DMS 273 (cell line): ENCODE data around the gene FABP6.
A peak's percentile ranks its signal among the peaks of the same experiment; 100 is the strongest.
"Not testable (repeated sequence)": the region's sequence is repeated elsewhere in the genome, so short reads cannot be mapped to it uniquely, and the experiment has no call there.

Source experiments
- DNase-seq: peaks from one replicate; lab custom pipeline; 2025; ENCODE audit not compliant: unreplicated experiment; lab: John Stamatoyannopoulos, UW

FABP6 gene

GRCh38 chr5:160219356-160219755 is 9.9 kb upstream of the FABP6 start:
- DNase-seq = no peak

GRCh38 chr5:160221082-160221481 is 8.2 kb upstream of the FABP6 start:
- DNase-seq = no peak

DNA sequence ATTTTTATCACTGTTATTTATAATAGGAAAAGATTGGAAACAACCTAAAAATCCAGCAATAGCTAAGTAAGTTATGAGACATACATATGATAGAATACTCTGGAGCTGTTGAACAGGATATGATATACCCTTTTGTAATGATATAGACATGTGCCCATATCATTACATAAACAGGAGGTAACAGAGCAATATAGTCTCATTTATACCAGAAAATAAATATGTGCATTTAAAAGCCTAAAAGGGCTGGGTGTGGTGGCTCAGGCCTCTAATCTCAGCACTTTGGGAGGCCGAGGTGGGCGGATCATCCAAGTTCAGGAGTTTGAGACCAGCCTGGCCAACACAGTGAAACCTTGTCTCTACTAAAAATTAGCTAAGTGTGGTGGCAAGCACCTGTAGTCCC is 2.3 kb upstream of the FABP6 start:
- no peak for DNase-seq

DNA sequence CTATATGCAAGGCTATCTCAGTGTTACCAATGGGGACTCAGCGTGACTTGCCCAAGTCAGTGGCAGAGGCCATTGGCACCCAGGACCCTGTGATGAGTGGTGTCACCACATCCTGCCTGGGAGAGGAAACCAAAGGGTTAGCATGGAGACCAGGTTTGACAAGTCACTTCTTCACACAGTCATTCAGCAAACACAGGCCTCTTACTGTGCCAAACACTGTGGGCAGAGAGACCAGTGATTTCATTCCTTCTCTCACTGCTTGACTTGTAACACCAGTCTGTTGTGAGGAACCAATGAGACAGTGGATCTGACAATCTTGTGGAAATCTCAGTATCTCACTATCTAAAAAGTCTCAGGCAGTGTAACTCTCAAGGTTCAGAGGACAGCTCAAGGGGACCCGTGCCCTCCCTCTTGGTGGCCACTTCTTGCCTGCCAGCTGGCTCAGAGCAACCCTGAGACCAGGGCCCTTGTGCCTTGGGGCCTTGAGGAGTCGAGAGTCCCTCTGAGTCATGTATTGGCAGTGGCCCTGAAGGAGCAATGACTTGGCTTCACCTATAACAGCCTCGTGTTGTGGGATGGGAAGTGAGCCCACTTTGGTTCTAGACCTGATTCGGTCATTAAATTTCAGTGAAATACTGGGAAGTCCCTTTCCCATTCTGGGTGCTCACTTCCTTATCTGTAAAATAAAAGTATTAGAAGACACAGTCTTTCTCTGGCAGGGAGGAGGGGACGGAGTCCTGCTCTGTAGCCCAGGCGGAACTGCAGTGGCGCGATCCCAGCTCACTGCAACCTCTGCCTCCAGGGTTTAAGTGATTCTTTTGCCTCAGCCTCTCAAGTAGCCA is 1.6 kb downstream of the FABP6 start:
- DNase-seq = no peak

- no peak for DNase-seq
Observed at GRCh38 chr5:160231783-160232342, 2.6 kb downstream of the FABP6 start.

DNA sequence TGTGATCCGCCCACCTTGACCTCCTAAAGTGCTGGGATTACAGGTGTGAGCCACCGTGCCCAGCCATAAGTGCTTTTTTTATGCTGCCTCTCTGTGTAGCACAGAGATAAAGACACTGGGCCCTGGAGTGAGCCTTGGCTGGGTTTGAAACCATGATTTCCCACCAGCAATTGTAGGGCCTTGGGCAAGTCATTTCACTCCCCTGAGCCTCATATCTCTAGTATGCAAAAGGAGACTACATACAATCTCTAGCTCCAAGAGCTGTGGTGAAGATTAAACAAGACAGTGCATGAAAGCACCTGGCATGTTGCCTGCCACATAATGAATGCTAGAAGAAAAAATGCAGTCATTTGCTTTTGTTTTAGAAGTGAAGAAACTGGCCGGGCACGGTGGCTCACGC is 3.9 kb downstream of the FABP6 start:
- no peak for DNase-seq

DNA sequence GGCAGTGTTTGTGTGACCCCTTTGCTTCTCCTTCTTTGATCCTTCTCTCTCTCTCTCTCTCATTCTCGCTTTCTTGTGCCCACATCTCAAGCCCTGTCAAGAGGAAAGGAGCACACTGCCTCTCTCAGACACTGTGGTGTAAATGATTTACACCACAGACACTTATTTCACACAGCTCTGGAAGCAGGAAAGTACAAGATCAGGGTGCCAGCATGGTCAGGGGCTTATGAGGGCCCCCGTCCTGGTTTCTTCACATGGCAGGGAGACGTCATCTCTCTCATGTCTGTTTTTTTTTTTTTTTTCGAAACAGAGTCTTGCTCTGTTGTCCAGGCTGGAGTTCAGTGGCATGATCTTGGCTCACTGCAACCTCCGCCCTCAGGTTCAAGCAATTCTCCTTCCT is 6.4 kb downstream of the FABP6 start:
- no peak for DNase-seq

DNA sequence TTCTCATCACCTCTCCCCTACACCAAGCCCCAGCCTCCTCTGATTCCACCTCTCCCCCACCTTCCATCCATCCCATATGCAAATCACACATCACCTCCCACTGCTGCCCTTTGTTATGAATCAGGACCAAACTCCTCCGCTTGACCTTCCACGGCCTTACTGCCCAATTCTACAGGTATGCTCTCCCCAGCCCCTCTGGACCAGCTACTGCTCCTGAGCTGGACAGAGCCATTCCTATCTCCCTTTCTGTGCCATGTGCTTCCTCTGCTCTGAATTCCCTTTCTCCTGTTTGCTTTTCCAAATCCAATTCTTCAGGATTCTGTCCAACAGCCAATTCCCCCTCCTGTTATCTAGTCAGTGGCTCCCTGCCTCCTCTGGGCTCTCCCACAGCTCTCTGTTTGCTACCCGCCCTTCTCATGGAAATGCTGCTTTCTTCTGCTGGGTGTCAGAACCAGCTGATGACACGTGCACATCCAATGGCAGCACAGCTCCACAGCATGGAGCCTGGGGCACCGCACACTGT is 8.3 kb downstream of the FABP6 start:
- no peak for DNase-seq

- no peak for DNase-seq
Observed at GRCh38 chr5:160240350-160240749, 11.0 kb downstream of the FABP6 start.

GRCh38 chr5:160242145-160242544 is 12.8 kb downstream of the FABP6 start:
- no peak for DNase-seq

DNA sequence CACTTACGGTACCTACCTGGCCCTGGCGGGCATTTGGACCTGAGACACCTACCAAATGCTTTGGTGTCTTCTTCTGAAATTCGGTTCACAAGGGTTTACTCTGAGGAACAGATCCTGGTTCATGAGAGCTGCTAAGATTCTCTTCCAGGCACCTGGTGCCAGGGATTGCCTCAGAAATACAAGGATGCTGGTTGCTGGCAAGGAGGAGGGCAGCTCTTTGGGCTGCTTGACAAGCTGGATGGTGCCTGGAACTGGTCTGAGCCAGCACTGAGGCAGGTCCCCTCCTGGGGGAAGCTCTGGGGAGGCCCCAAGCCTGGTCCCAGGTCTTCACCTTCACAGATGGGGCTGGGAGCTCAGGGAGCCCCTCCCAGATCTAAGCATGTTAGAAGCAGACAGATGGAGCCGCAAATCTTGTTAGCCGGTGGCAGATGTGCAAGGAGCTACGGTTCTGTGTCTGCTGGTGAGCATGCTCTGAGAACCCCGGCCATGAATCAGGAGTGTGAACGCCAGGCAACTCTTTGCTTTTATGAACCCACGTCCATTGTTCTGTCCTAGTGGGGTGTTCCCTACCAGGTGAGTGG is 16.3 kb downstream of the FABP6 start:
- peak; percentile 95 for DNase-seq

DNA sequence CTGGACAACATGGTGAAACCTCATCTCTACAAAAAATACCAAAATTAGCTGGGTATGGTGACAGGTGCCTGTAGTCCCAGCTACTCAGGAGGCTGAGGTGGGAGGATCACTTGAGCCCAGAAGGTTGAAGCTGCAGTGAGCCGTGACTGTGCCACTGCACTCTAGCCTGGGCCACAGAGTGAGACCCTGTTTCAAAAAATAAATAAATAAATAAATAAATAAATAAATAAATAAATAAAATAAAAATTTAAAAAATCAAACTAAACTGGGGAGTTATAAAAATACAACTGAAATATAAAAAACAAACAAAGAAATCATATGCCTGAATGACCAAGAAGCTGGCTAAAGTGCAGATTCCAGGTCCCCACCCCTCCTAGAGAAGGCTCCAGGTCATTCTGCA is 20.3 kb downstream of the FABP6 start:
- not testable (repeated sequence) for DNase-seq

DNA sequence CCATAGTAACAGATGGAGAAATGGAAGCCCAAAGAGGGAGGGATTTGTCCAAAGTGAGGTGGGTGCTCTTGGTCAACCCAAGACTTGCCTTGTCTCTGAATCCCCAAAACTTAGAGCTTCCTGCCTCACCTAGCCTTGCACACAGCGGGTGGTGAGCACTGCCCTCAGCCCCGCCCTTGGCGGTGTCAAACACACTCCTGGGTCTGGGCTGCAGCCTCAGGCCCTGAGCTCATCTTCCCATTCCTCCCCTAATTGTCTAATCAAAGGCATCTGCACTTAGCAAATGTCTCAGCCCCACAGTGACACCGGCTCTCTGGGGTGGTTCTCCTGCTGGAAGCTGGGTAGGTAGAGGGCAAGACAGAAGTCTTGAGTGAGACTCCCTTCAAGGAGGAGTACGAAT is 20.9 kb downstream of the FABP6 start:
- no peak for DNase-seq

- no peak for DNase-seq
Observed at GRCh38 chr5:160250826-160251225, 21.5 kb downstream of the FABP6 start.

DNA sequence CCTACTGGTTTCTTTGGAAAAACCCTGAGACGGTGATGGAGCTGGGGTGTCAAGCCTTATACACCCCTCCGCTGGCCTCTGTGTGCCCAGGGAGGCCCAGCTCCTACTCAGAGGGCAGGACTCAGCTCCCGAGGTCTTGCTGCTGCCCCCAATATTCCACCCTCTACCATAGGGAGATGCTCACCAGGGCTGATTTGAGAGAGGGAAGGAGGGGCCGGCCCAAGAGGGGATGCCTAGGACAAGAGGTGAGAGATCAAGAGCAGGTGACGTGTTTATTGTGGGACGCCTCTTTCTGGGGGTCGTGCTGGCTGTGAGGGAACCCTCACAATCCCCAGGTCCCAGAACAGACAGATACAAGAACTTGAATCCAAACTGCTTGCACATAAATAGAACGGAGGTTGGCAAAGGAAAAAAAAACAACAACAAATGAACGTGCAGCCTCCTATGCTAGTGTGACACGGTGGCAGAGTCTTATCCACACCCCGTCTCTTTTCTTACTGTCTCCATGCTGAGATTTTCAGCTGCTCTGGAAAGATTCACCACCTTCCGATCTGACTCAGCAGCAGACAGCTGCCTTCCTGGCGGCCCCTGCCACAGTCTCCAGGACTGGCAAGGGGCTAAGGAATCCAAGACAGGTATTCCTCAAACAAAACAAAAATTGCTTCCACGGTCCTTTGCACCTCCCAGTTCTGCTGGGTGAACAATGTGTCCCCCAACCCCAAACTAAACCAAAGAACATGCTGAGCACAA is 22.3 kb downstream of the FABP6 start:
- DNase-seq = no peak

DNA sequence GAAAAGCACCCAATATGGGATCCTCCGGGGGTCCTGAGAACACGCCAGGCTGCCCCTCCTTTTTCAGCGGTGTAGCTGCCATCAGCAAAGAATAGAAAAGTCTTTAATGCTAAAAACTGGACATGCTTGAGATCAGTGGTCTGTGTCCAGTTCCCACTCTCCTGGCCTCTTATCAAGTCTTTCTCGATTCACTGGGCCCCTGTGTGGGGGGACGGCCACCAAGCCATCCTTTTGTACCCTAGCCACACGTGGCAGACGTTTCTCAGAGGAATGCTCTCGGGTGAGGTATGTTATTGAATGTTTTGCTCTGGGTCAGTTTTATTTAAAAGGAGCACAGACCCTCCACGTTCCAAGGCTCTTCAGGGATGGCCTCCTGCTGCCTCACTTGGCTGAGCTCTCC is 23.6 kb downstream of the FABP6 start:
- DNase-seq = no peak

DNA sequence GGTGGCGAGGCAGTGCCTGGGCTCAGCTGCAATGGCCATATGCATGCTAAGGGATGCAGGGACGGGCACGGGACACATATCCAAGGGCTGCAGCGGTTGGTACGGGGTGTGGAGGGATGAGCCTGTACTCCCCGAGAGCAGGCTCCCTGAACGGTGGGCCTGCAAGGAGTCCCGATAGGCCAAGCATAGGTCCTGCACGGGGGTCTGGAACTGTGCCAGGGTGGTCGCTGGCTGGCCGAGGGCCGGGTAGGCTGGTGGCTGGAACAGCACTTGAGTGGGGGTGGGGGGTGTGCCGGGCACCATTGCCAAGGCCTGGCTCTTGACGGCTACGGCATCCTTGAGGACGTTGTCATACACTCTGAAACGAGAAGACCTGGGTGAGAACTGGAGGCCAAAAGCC is 24.1 kb downstream of the FABP6 start:
- no peak for DNase-seq

- no peak for DNase-seq
Observed at GRCh38 chr5:160254706-160255105, 25.4 kb downstream of the FABP6 start.

- DNase-seq = no peak
Observed at GRCh38 chr5:160259341-160259740, 30.0 kb downstream of the FABP6 start.

DNA sequence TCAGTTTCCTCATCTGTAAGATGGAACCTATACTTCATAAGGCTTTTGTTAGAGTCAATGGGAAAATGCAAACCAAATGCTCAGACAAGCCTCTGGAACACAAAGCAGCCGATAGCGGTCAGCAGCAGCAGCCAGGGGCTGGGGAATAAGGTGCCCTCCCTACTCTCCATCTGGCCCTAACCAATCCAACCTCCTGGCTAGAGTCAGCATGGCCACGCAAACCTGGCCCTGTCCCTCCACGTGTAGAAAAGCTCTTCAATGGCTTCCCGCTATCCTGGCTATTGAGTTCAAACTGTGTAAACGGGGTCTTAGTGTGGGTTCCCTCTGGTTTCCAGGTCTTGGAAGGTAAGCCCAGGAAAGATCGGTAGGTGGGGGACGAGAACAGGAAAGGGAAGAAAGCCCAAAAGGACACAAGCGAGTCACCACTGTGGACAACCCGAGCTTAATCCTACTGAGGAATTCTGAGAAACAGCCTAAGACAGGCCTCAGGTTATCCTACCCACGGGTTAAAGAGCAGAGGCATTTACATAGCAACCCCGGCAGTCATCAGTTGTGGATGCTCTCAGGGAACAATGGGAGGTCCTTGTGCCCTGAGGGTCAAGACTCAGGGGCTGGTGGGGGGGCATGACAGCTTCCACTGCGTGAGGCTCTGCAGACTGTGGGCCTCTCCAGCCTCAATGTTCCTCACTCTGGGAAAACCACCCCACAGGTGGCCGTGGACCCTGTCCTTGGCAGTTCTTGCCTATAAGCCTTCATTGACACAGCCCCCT is 30.9 kb downstream of the FABP6 start:
- DNase-seq = no peak
